DND-41 (cell line): ENCODE data around the gene SNUPN.
A peak's percentile ranks its signal among the peaks of the same experiment; 100 is the strongest.

ENCODE experiments used
- ATAC-seq: fragments of 200-7000 bp; cut with Tn5 transposase; 3 replicates; pipeline ENCODE4 v1.9.1; 2021; ENCODE audit warnings: low read depth; ENCODE audit not compliant: insufficient read depth
- DNase-seq: peaks from one replicate; pipeline ENCODE4 v3.0.0-alpha.2; 2020
- H2AFZ ChIP-seq: 2 replicates; pipeline ENCODE4 v1.6.0; 2012; ENCODE audit warnings: low read depth, low read length
- H3K27ac ChIP-seq: 2 replicates; pipeline ENCODE4 v1.5.1; 2012; ENCODE audit warnings: low read length, inconsistent platforms
- H3K27me3 ChIP-seq: fragments of 200-600 bp; sonication (generic); 2 replicates; pipeline ENCODE4 v1.6.0; 2012; ENCODE audit warnings: low read length, mild to moderate bottlenecking, inconsistent platforms; ENCODE audit not compliant: insufficient read depth, poor library complexity
- H3K36me3 ChIP-seq: 2 replicates; pipeline ENCODE4 v1.5.1; 2012; ENCODE audit warnings: low read length, inconsistent platforms; ENCODE audit not compliant: insufficient read depth
- H3K4me1 ChIP-seq: 2 replicates; pipeline ENCODE4 v1.5.1; 2012; ENCODE audit warnings: mild to moderate bottlenecking, low read length; ENCODE audit not compliant: insufficient read depth
- H3K4me2 ChIP-seq: 2 replicates; pipeline ENCODE4 v1.6.0; 2012; ENCODE audit warnings: mild to moderate bottlenecking, moderate library complexity, low read length, inconsistent platforms; ENCODE audit not compliant: insufficient read depth
- H3K4me3 ChIP-seq, 2 experiments: fragments of 200-600 bp in 1 of 2; shearing (Covaris generic) in 1 of 2; 2 replicates each; pipeline ENCODE4 v1.5.1; 2012 to 2016; ENCODE audit warnings: inconsistent platforms in 2 of 2, low read length in 2 of 2, mild to moderate bottlenecking in 2 of 2, low read depth in 1 of 2, moderate library complexity in 1 of 2
- H3K79me2 ChIP-seq: 2 replicates; pipeline ENCODE4 v1.6.0; 2012; ENCODE audit warnings: low read length, inconsistent platforms; ENCODE audit not compliant: insufficient read depth
- H3K9ac ChIP-seq: 2 replicates; pipeline ENCODE4 v1.6.0; 2012; ENCODE audit warnings: low read depth, mild to moderate bottlenecking, inconsistent platforms, low read length, moderate library complexity
- H3K9me3 ChIP-seq: 2 replicates; pipeline ENCODE4 v1.5.1; 2012; ENCODE audit warnings: low read length, moderate library complexity, mild to moderate bottlenecking, inconsistent platforms; ENCODE audit not compliant: insufficient read depth, severe bottlenecking
- H4K20me1 ChIP-seq: 2 replicates; pipeline ENCODE4 v1.6.0; 2012; ENCODE audit warnings: low read length; ENCODE audit not compliant: insufficient read depth
- EZH2 ChIP-seq: IDR thresholded peaks from 3 replicates; pipeline ENCODE4 v1.6.1; 2012; ENCODE audit warnings: borderline replicate concordance, low read depth, mild to moderate bottlenecking, moderate library complexity, low read length, inconsistent platforms; ENCODE audit not compliant: severe bottlenecking
- TF ChIP-seq, protein P1 (sequence below): IDR thresholded peaks from 2 replicates; pipeline ENCODE4 v1.5.1; 2012; ENCODE audit warnings: borderline replicate concordance, low read length, moderate library complexity, mild to moderate bottlenecking; ENCODE audit not compliant: poor library complexity, severe bottlenecking; ENCODE audit errors: extremely low read depth

Gene SNUPN

DNA sequence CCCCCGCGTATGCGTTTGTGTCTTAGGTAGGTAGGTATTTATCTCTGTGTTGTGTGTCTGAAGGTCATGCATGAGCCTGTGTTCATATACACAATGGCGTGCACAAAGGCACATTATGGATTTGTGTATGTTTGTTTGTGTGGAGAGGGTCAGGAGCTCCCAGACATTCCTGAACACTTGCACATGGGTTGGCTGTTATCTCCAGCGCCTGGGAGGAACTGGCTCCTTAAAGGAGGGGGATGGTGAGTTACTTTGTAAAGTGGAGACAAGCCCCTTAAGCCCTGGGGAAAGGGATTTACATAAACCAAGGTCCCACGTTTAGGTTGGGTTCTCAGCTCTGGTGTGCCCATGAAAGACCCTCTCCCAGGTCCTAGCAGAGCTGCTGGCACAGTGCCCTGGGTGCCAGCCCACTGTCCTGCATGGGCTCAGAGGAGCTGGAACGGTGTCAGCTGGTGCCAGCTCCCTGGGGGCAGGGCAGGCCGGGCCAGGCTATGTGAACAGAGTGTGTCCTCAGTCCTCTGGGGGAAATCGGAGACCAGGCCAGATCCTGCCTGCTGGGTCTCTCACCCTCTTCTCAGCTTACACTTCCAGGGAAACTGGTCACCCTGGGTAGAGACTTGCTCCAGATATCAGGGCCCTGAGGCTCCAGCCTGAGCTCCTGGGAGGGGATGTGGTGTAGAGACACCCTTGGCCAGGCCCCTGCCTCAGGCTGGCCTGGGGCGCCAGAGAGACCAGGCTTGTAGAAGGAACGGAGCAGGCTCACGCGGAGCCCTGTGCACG lies 47.3 kb upstream of the SNUPN start:
- Histone ChIP-seq H2AFZ (no peak overlapping the region), H3K4me1 (no peaks in the 10 kb centered on the region), H4K20me1 (no peaks in the 10 kb centered on the region), H3K4me2 (no peak overlapping the region), H3K9me3 (no peaks in the 10 kb centered on the region), H3K36me3 (no peaks in the 10 kb centered on the region), H3K9ac (no peak overlapping the region), H3K27me3 (no peaks in the 10 kb centered on the region), H3K79me2 (no peaks in the 10 kb centered on the region), H3K27ac (no peak overlapping the region), H3K4me3 (no peak overlapping the region)
- TF ChIP-seq, protein P1, sequence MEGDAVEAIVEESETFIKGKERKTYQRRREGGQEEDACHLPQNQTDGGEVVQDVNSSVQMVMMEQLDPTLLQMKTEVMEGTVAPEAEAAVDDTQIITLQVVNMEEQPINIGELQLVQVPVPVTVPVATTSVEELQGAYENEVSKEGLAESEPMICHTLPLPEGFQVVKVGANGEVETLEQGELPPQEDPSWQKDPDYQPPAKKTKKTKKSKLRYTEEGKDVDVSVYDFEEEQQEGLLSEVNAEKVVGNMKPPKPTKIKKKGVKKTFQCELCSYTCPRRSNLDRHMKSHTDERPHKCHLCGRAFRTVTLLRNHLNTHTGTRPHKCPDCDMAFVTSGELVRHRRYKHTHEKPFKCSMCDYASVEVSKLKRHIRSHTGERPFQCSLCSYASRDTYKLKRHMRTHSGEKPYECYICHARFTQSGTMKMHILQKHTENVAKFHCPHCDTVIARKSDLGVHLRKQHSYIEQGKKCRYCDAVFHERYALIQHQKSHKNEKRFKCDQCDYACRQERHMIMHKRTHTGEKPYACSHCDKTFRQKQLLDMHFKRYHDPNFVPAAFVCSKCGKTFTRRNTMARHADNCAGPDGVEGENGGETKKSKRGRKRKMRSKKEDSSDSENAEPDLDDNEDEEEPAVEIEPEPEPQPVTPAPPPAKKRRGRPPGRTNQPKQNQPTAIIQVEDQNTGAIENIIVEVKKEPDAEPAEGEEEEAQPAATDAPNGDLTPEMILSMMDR, result no peak
- no peak for TF ChIP-seq EZH2
- no peak for DNase-seq
- 0 out of 3 replicates have a peak, but pooled peaks have one; percentile 3 for ATAC-seq

GRCh38 chr15:75671730-75672602 lies 46.4 kb upstream of the SNUPN start:
- no peak overlapping the region for H2AFZ ChIP-seq
- H3K9ac ChIP-seq, result no peak overlapping the region
- no peaks in the 10 kb centered on the region for H3K79me2 ChIP-seq
- H3K27me3 ChIP-seq, result no peaks in the 10 kb centered on the region
- no peak for ATAC-seq
- H3K36me3 ChIP-seq, result no peaks in the 10 kb centered on the region
- no peaks in the 10 kb centered on the region for H3K9me3 ChIP-seq
- no peak overlapping the region for H3K4me3 ChIP-seq
- H3K4me1 ChIP-seq, result no peaks in the 10 kb centered on the region
- DNase-seq, result no peak
- H3K4me2 ChIP-seq, result no peak overlapping the region
- no peaks in the 10 kb centered on the region for H4K20me1 ChIP-seq
- H3K27ac ChIP-seq, result no peak overlapping the region
- no peak for TF ChIP-seq EZH2
- TF ChIP-seq, protein P1, result no peak

DNA sequence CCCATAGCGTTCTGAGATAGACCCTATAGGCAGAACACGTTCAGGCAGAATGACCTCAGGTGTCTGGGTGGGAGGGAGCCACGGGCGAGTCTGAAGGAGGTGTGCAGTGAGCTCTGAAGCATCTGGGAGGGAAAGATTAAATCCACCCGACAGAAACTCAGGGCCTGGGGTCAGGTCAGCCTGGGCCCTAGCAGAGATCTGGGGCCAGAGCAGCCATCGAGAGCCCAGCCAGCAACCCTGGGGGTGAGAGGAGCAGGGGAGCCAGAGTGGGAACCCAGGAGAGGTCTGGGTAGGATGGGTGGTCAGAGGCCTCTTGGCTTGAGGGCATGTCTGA lies 44.3 kb upstream of the SNUPN start:
- no peak for ATAC-seq
- H3K4me1 ChIP-seq, result no peaks in the 10 kb centered on the region

More for the DNA sequence above, 44.3 kb upstream of the SNUPN start:
- no peak for DNase-seq
- Histone ChIP-seq H3K4me2 (no peak overlapping the region), H3K27ac (no peak overlapping the region), H3K36me3 (no peaks in the 10 kb centered on the region), H3K27me3 (no peaks in the 10 kb centered on the region), H3K9ac (no peak overlapping the region), H2AFZ (no peak overlapping the region), H3K79me2 (no peaks in the 10 kb centered on the region), H3K9me3 (no peaks in the 10 kb centered on the region), H4K20me1 (no peaks in the 10 kb centered on the region), H3K4me3 (no peak overlapping the region)
- TF ChIP-seq, protein P1, result no peak
- TF ChIP-seq EZH2, result no peak
